ENCODE results near the gene KCNQ2.
"Not testable (repeated sequence)": the region's sequence is repeated elsewhere in the genome, so short reads cannot be mapped to it uniquely, and the experiment has no call there.

Gene KCNQ2

DNA sequence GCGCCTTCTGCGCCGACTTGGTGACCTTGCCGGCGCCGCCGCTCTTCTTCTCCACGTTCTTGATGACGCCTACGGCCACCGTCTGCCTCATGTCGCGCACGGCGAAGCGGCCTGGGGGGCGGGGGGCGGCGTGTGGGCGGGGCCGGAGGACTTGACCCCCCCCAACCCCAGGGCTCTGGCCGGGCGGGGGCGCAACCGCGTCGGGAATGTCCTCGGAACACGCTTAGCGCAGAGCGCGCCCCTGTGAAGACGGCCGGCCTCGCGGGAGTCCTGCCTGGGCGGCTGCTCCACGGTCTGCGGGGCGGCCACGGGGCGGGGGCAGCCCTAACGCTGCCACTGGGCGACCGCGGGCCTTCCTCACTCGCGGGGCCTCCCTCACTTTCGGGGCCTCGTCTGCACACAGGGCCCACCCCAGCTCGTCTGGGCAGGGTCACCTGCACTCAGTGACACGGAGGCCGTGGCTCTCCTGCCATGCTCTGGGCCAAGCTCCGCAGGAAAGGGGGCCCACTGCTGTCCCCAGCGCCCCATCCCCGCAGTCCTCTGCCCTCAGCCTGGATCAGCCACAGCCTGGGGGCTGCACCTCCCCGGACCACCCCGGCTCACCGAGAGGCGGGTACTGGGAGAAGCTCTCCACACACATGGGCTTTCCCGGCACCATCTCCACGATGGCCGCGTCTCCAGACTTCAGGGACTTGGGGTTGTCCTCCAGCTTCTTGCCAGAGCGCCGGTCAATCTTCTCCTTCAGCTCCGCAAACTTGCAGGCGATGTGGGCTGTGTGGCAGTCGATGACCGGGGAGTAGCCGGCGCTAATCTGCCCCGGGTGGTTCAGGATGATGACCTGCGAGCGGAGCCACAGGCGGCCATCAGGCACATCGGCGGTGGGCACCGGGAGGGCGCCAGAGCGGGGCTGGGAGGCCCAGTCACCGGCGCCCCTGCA, 16.1 kb upstream of the KCNQ2 start:
- DNase-seq = no peak

DNA sequence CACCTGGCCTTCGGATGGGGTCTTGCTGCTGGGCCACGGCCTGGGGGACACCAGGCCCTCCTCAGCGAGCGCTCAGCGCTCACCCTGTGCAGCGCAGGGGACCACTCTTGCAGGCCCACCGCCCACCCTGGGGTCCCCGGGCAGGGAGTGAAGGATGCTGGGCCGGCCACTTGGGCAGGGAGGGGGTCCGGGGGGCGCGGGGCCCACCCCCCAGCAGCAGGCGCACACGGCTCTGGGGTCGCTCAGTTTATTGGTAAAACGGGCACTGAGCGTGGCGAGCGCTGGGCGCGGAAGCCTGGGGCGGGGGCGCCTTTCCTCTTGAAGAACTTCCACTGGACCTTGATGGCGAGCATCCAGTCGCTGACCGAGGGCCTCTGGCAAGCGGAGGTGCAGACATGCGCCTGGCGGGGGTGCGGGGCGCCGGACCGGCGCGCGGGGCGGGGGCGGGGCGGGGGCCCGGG, 15.4 kb upstream of the KCNQ2 start:
- DNase-seq = no peak

GRCh38 chr20:63487116-63487764, 14.8 kb upstream of the KCNQ2 start:
- no peak for DNase-seq

- DNase-seq = no peak
Observed at GRCh38 chr20:63486300-63486855, 13.9 kb upstream of the KCNQ2 start.

- DNase-seq = no peak
Observed at GRCh38 chr20:63484651-63485403, 12.4 kb upstream of the KCNQ2 start.

DNA sequence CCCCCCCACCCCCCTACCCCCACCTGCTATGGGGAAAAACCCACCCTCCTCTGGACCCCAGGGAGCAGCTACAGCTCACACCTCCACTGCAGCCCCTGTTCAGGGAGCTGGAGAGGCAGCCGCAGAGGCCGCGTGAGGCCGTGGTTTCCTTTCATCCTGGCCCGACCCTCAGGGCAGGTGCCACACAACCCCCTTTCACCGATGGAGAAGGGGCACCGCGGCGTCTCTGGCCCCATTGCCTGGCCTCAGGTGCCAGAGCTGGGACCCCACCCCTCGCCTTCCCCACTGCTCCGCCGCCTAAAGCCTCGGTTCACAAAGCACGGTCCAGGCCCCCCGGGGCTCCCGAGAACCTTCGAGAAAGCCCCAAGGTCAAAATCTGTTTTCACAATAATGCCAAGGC, 11.8 kb upstream of the KCNQ2 start:
- DNase-seq = no peak

DNA sequence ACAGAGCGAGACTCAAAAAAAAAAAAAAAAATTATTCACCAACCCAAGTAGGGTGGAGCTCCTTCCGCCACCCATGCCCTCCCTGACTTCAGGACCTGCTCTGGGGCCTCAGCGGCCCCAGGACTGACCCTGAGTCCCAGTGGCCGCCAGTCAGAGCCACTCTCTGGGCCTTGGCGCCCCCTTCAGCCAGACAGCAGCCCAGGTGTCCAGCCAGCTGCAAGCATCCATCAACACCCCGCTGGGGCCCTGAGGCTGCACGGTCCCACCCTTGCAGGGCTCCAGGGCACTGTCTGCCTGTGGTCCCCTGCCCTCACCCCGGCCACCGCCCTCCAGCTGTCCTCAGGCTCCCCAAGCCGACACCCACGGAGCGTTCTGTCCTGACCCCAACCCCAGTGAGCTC, 11.4 kb upstream of the KCNQ2 start:
- DNase-seq = no peak

- DNase-seq = no peak
Observed at GRCh38 chr20:63482021-63482587, 9.6 kb upstream of the KCNQ2 start.

GRCh38 chr20:63481503-63481902, 9.0 kb upstream of the KCNQ2 start:
- DNase-seq = no peak

DNA sequence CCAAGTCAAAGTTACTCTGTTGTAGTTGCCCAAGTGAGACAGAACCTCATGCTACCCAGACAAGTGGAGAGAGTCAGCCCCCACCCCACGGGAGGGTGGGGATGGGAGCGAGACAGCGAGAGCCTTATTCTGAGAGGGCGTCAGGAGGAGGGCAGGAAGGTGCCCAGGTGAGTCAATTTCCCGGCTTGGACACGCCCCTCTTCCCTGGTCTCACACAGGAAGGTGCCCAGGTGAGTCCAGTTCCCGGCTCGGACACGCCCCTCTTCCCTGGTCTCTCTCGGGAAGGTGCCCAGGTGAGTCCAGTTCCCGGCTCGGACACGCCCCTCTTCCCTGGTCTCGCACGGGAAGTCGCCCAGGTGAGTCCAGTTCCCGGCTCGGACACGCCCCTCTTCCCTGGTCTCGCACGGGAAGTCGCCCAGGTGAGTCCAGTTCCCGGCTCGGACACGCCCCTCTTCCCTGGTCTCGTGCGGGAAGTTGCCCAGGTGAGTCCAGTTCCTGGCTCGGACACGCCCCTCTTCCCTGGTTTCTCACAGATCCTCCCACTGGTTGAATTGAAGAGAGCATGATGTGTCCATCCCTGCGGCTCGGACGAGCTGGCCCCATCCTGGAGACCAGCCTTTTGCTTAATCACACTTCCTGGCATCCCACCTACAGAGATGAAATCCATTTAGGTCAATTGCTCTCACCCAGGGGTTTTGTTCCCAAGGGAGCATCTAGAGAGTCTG, 7.4 kb upstream of the KCNQ2 start:
- not testable (repeated sequence) for DNase-seq

- no peak for DNase-seq
Observed at GRCh38 chr20:63478346-63479302, 6.2 kb upstream of the KCNQ2 start.

GRCh38 chr20:63477944-63478343, 5.5 kb upstream of the KCNQ2 start:
- DNase-seq = no peak

DNA sequence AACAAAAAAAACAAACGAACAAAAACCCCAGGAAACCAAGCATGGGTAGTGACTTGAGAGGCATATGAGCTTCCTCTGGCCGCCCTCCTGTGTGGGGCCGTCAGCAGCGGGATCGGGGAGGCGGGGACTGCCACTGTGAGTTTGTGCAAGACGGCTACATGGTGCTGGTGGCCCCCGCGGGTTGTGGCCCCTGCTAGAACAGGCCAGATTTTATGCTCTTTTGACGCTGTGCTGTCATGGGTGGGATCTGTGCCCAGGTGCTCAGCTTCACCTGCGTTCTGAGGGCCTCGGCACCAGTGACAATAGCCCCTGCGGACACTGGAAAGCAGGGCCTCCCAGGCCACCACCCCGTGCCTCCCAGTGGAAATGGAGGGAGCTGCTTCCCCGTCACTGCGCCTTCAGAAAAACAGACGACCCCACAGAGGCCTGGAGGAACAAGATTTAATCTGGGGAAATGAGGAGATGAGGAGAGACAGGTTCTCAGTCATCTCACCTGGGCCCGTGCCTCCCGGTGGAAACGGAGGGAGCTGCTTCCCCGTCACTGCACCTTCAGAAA, 4.7 kb upstream of the KCNQ2 start:
- DNase-seq = no peak

- DNase-seq = no peak
Observed at GRCh38 chr20:63475209-63475608, 2.8 kb upstream of the KCNQ2 start.

DNA sequence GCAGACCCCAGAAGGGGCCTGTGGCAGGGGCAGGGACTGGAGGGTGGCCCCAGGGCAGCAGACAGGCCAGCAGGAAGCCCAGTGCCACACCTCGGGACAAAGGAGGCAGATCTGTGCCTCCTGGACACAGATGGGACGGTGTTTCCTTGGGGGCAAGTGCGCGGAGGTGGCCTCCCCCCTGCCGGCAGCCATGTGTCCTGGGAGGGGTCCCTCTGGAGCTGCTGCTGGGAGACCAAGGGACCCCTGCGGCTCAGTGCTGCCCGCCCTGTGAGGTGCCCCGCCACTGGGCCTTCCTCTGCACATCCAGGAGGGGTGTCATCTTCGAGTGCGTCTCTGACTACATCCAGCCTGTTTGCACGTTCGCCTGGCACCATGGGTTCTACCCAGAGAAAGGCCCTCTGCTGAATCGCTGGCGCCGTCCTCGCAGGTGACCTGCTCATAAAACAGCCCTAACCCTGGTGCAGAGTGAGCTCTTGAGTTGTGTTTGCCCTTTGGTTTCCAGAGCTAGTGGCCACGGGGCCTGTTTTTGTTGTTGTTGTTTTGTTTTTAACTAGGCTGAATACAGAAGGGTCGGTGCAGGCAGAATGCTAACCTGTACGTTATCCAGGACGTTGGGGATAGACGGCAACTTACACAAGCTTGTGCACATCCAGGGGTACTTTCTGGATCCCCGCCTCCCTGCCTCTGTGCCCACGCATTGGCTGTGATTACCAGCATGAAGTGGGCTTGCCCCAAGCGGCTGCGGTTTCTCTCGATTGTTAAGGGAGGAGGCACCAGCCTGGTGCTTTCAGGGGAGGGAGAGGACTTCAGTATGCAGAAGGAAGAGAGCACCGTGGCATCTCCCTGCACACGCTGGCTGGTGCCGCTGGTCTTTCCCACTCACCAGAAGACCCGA, 1.3 kb upstream of the KCNQ2 start:
- no peak for DNase-seq

GRCh38 chr20:63472862-63473390, 471 bp upstream of the KCNQ2 start:
- no peak for DNase-seq

DNA sequence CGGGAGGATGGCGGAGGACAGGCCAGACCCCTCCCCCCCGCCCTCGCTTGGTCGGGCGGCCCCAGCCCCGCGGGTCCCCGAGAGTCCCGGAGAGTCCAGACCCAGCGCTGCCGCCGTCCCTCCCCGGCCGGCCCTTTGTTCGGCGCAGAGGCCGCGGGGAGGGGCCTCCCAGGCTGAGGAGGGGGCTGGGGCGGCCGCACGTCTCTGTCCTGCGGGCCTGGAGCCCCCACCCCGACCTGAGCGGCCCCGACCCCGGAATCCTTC, 806 bp downstream of the KCNQ2 start:
- no peak for DNase-seq

DNA sequence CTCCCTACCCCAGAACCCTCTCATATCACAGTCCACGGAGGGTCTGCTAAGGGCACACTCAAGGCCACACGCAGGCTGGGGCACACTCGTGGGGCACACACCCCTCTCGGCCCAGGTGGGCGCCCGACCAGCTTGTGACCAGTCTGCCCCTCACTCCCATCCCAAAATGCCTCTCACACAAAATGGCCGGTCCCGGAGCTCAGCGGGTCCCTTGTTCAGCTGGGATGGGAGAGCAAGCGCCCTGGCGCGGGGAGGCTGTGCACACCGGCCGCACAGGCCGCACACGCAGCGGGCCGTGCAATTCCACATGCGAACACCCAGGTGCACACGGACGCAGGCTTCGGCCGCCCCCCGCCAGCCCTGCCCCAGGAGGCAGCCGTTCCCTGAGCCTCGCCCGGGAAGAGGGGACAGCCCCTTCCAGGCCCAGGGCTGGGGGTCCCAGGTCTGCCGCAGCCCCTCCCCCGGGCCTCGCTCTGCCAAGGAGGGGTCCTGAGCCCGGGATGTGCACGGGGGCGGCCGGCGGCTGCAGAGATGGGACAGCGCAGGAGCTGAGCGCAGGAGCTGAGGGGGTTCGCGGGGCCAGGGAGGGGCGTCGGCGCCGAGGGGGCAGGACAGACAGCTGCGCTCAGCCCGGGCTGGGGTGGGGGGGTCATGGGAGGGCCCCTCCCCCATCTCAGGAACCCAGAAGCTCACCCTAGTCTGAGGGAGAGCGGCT, 1.3 kb downstream of the KCNQ2 start:
- DNase-seq = no peak

- DNase-seq = no peak
Observed at GRCh38 chr20:63470410-63470809, 2.0 kb downstream of the KCNQ2 start.
